GM10266 (cell line): ENCODE data around the gene FSHB.

Experiments used
- DNase-seq: peaks from one replicate; pipeline ENCODE4 v3.0.0; 2012; ENCODE audit errors: extremely low spot score
- CTCF ChIP-seq: IDR thresholded peaks from 2 replicates; pipeline ENCODE4 v1.5.1; 2012; ENCODE audit warnings: mild to moderate bottlenecking, low read depth; ENCODE audit not compliant: control insufficient read depth, insufficient read depth; ENCODE audit errors: missing control alignments

The FSHB gene

GRCh38 chr11:30244265-30244664, 13.5 kb downstream of the FSHB start:
- no peak for TF ChIP-seq CTCF
- DNase-seq: no peak

GRCh38 chr11:30245621-30246020, 14.8 kb downstream of the FSHB start:
- no peak for DNase-seq
- no peak for TF ChIP-seq CTCF

- no peak for DNase-seq
- TF ChIP-seq CTCF: no peak
Observed at GRCh38 chr11:30254307-30255298, 23.8 kb downstream of the FSHB start.

GRCh38 chr11:30255637-30256036, 24.8 kb downstream of the FSHB start:
- no peak for DNase-seq
- no peak for TF ChIP-seq CTCF

- DNase-seq: no peak
- TF ChIP-seq CTCF: no peak
Observed at GRCh38 chr11:30257058-30257457, 26.2 kb downstream of the FSHB start.

- no peak for TF ChIP-seq CTCF
- no peak for DNase-seq
Observed at GRCh38 chr11:30258679-30259078, 27.9 kb downstream of the FSHB start.

GRCh38 chr11:30260813-30261212, 30.0 kb downstream of the FSHB start:
- no peak for TF ChIP-seq CTCF
- no peak for DNase-seq
